ENCODE measurements around the gene COL7A1.
"Not testable (repeated sequence)": the region's sequence is repeated elsewhere in the genome, so short reads cannot be mapped to it uniquely, and the experiment has no call there.

The COL7A1 gene

DNA sequence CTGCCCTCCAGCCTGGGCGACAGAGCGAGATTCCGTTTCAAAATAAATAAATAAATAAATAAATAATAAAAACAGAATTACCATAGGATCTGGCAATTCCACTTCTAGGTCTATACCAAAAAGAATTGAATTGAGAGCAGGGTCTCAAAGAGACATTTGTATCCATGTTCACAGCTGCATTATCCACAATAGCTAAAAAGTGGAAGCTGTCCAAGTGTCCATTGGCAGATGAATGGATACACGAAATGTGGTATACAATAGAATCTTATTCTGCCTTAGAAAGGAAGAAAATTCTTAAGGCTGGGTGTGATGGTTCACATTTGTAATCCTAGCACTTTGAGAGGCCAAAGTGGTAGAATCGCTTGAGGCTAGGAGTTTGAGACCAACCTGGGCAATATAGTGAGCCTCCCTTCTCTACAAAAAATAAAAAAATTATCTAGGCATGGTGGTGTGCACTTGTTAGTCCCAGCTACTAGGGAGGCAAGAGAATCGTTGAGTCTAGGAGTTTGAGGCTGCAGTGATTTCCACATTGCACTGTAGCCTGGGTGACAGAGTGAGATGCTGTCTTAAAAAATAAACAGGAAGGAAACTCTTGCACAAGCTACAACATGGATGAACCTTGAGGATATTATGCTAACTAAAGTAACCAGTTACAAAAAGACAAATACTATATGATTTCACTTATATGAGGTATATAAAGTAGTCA, 62.7 kb downstream of the COL7A1 start:
- DNase-seq: no peak

DNA sequence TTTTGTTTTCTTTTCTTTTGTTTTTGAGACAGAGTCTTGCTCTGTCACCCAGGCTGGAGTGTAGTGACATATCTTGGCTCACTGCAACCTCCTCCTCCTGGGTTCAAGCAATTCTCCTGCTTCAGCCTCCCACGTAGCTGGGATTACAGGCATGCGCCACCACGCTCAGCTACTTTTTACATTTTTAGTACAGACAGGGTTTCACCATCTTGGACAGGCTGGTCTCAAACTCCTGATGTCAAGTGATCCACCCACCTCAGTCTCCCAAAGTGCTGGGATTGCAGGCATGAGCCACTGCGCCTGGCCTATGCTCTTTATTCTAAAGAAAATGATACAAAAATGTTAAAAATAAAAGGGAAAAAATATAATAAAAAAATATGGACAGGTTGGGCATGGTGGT, 64.4 kb downstream of the COL7A1 start:
- DNase-seq: not testable (repeated sequence)

DNA sequence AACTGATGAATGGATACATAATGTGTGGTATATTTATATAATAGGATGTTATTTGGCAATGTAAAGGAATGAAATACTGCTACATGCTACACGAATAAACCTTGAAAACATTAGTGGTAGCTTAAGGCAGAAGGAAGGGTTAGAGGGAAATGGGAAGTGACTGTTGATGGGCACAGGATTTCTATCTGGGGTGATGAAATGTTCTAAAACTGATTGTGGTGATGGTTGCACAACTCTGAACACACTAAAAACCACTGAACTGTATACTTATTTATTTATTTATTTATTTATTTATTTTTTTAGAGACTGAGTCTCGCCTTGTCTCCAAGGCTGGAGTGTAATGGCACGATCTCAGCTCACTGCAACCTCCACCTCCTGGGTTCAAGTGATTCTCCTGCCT, 66.4 kb downstream of the COL7A1 start:
- no peak for DNase-seq

DNA sequence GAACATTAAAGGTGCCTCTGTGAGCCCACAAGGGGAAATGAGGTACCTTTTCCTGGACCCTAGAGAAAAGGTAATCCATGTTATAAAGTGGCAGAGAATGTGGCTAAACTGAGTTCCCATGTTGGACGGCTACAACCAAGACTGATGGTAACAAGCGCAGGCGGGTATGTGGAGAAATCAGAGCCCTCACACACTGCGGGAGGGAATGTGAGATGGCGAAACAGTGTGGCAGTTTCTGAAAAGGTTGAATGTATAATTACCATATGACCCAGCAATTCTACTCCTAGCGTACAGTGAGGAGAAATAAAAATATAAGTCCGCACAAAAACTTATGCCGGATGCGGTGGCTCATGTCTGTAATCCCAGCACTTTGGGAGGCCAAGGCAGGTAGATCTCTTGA, 67.1 kb downstream of the COL7A1 start:
- DNase-seq: no peak

DNA sequence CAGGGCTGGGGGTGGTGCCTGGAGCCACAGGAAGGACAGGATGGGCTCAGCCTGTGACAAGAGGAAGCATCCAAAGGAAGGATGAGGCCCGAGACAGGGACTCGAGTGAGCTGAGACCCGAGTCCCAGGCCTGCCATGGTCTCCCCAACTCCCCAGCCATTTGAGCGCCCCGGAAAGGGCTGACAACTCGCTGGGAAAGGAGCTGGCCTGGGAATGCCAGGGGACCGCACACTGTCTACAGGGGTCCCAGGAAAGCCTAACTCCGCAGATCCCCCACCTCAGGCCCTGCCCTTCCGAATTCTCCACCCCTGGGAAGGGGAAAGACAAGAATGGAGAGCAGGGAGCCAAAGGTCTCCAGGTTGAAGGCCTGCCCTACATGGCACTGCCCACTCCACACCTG, 70.2 kb downstream of the COL7A1 start:
- DNase-seq: no peak

DNA sequence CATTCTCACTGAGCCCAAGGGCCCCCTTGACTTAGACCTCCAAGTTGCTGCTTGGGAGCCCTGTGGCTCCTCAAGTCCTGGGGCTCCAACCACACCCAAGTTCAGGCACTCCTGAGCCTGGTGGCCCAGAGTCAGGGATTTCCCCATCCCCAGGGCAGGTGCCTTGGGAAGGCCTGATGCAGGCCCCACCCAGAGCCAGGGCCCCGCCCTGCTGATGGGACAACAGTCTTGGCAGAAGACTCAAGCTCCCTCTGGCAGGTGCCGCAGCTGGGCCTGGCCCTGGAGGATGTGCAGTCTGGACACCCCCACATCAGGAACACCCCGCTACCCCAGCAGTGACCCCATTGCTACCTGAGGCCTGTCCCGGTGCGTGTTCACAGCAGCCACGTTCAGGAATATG, 73.5 kb downstream of the COL7A1 start:
- no peak for DNase-seq

DNA sequence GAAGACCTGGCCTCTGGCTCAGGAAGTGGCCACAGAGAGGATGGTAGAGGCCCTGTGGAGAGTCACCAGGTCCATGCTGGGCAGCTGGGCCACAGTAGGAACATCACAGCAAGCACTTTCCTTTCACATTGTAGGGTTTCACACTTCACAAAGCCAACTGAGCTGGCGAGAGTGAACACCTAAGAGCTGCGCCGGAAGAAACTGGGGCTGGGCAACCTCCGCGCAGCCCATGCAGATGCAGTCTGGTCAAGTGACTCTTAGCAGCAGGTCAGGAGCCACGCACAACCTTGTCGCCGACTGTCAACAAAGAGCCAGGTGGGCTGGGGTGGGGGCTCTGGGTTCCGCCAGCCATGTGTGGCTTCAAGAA, 75.9 kb downstream of the COL7A1 start:
- no peak for DNase-seq

DNA sequence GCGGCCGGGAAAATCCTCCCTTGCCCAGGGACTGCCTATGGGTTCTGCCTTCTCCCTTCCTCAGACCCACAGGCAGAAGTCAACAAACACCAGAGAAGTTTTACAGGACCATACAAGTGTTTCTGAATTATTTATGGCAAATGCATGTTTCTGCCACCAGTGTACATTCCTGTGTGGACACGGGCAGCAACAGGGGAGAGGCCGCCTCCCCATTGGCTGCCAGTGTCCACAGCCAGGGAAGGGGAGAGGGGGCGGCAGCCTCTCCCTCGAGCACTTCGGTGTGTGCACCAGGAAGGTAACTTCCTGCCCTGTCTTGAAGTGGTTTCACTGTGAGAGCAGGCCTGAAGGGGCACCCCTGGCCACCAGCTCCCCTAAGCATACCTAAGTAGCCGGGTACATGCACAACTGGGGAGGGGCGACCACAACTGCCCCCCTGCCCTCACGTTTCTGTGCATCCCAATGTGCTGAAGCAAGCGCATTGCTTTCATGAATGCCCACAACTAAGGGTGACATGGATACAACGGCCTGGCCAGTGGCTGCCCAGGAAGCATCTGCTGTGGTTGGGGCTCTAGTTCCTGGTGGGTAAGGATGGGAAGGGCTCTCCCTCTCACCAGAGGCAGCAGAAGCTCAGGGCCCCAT, 76.4 kb downstream of the COL7A1 start:
- no peak for DNase-seq

DNA sequence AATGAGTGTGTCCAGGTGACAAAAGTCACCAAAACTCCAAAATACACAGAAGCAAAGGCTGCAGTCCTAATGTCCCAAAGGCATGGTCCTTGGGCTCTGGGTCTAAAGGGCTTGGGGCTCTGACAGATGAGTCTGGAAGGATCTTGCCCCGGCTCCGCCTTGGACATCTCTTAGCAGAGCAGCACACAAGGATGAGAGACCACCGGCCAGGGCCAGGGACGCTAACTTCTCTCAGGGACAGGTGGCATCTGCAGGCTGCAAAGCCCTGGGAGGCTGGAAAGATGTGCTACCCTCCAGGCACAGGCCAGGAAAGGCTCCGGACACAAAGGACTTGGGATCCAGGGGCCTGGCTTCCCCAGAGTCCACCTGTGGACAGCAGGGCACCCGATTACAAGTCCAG, 77.1 kb downstream of the COL7A1 start:
- no peak for DNase-seq

DNA sequence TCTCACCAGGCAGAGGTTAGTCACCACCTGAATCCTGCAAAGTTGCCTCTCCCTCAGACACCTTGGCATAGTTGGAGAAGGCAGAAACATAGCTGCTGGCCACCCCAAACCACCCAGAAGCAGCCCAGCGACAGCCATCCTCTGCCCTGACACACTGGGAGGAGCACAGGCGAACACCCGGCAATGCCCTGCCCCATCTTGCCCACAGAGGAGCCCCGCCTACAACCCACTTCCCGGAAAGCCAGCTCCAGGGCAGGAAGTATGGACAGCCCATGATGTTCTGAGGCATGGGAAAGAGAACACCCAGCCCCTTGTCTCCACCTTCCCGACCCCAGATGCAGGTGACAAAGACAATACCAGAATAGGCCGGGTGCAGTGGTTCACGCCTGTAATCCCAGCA, 78.6 kb downstream of the COL7A1 start:
- no peak for DNase-seq

DNA sequence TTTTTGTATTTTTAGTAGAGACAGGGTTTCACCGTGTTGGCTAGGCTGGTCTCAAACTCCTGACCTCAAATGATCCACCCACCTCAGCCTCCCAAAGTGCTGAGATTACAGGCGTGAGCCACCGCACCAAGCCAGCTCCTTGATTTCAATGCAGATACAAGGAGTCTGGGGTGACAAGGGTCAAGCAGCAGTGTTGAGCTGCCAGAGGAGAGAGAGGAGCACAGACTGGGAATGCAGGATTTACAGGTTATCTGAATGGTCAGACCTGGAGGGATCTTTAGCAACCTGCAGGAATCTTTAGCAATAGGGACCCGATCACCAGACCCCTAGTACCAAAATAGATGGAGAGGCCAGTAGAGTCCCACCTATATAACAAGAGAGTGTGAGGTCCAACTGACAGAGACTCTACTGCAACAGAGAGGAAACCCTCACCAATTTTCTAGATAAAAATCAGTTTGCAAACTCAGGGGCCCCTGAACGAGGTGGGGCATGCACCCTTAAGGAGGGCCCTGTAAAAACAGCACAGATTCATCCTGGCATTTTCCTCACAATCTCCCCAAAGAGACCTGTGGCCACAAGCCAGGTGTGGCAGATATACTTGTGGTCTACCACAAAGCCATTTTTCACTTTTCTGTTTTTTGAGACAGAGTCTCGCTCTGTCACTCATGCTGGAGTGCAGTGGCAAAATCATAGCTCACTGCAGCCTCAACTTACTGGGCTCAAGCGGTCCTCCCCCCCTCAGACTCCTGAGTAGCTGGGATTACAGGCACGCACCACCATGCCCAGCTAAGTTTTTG, 80.5 kb downstream of the COL7A1 start:
- DNase-seq: no peak

All from NCI-H82 (cell line).